GM19099 (cell line): ENCODE results near the gene ZBED1.

ENCODE experiments used
- POLR2A ChIP-seq: IDR thresholded peaks from 3 replicates; pipeline ENCODE4 v1.6.1; 2011; ENCODE audit warnings: low read depth; ENCODE audit not compliant: insufficient read length; ENCODE audit errors: extremely low read depth

Gene ZBED1

GRCh38 chrX:2502668-2503519 is 2.1 kb upstream of the ZBED1 start:
- TF ChIP-seq POLR2A = no peak

DNA sequence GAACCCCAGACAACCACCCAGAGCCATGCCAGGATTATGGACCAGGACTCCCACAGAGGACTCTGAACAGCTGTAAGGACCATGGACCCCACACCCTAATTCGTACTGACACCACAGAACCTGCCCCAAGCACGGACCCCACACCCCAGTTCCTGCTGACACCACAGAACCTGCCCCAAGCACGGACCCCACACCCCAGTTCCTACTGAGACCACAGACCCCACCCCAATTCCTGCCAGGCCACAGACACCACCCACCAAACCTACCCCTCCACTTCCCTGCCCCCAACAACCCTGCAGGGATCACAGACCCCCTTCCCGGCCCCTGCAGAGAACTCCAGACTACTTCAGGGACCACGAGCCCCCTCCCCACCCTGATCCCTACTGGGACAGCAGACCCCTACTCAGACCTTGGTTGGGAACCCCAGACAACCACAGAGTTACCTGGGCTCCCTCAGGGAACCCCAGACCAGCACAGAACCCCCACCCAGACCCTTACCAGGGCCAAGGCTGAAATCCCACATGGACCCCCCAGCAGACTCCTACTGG is 1.4 kb upstream of the ZBED1 start:
- no peak for TF ChIP-seq POLR2A

- TF ChIP-seq POLR2A = no peak
Observed at GRCh38 chrX:2501559-2502102, 855 bp upstream of the ZBED1 start.

GRCh38 chrX:2500091-2500802 is 529 bp downstream of the ZBED1 start:
- no peak for TF ChIP-seq POLR2A

DNA sequence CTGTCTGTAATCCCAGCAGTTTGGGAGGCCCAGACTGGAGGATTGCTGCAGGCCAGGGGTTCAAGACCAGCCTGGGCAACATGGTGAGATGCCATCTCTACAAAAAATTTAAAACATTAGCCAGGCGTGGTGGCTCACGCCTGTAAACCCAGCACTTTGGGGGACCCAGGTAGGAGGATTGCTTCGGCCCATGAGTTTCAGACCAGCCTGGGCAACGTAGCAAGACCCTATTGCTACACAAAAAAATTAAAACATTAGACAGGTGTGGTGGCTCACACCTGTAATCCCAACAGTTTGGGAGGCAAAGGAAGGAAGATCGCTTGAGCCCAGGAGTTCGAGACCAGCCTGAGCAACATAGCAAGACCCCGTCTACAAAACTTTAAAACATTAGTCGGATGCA is 1.3 kb downstream of the ZBED1 start:
- no peak for TF ChIP-seq POLR2A

DNA sequence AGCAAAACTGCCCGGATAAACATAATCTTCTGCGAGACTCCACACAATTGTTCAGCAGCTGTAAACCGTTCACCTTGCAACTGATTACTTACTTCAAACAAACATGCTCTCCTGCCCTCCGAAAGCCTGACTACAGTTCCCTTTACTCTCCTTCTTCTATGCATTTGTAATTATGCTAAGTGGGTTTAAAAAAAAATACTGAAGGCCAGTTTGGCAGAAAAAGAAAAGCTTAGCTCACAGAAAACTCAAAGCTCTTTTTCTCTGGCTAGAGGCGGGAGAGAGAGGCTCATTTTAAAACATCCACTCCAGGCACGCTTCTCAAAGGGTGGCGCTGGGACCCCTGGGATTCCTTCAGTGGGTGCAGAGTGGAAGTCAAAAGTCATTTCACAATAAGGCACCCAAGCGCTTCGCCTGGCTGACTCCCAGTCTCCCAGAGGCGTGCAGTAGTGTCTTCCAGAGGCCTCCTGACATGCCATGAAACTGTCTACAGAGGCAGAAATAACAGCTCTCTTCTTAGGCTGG is 1.9 kb downstream of the ZBED1 start:
- no peak for TF ChIP-seq POLR2A

DNA sequence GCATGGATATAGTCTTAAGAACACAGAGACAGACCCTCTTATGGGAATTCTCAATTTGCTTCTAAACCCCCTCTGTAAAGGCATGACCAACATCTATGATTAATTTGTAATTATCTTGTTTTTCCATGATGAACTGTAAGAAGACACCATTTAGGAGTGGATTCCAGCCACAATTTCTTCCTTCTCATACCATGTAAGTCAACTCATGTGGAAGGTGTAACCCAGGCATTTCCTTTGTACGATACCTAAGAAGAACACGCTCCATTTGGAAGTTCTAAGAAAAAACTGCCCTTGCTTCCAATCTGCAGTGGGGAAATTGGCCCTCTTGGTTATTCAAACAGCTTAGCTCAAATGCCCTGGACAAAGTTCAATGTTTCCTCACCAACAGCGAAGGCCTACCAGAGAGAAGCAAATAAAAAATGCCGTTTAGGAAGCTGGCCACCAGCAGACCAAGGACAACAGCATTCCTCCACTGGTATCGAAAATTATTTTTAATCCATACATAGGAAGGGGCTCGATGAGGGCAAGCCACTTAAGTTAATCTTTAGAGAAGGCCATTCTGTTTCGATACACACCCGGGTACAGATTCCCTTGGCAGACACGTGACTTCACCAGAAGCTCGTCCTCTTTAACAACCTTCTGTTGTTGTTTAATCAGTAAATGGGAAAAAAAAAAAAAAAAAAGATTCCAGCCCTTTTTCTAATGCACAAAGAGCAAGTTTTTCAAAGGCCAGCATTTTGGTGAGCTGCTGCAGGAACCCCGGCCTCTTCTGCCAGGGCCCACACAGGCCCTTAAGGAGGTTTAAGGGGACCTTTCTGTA is 2.6 kb downstream of the ZBED1 start:
- no peak for TF ChIP-seq POLR2A

DNA sequence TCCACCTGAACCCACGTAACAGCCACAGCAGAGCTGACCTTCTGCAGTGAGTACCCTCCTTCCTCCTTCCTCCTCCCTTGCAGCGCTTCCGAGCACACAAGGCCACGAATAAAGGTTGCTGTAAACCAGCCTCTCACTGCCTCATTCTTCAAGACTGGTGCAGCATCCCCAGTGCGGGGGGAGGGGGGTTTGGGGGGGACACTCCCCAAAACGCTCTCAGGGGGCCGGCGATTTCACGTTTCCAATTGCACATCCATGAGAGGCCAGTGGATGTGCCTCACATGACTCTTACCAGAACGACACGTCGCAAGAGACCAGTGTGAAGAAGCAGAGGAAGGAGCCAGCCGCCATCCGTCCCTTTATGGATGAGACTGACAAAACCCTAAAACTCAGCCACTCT is 5.2 kb downstream of the ZBED1 start:
- TF ChIP-seq POLR2A = no peak

DNA sequence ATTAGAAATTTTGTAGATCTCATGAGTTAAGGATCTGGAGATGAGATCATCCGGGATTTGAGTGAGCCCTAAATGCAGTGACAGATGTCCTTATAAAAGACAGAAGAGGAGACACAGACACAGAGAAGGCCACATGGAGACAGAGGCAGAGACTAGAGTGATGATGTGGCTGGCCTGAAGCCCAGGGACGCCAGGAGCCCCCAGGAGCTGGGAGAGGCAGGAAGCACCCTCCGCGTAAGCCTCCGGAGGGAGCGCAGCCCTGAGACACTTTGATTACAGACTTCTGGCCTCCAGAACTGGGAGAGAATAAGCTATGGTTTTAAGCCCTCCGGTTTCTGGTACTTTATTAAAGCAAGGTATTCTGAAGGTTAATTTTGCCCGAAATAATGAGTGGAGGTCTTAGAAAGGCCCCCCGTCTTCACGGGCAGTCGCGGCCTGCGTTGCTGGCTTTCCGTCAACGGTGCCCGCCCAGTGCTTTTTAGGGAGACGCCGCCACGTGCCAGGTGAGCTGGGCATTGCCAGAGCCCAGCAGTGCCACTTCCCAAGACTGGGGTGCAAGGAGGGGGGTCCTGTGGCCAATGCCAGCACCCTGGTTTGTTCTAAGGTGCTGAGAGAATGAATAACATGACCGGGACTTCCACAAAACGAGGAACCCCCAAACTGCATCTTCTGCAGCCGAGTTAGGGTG is 8.1 kb downstream of the ZBED1 start:
- no peak for TF ChIP-seq POLR2A

DNA sequence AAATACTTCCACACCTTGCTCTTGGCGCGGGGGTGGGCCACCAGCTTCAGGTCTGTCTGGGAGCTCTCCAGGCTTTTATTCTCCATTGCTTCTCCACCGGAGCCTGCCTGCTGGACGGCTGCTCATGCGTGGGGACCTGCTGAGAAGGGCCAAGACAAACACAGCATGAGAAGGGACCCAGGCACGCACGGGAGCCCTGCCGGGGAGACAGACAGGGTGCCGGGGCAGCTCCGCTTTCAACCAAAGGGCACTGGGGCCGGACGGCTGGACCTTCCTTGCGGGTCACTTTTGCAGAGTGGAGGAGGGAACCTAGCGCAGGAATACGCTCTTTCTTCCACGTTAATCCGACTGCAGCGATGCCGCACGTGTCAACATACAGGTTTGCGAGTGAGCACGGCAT is 10.1 kb downstream of the ZBED1 start:
- no peak for TF ChIP-seq POLR2A

DNA sequence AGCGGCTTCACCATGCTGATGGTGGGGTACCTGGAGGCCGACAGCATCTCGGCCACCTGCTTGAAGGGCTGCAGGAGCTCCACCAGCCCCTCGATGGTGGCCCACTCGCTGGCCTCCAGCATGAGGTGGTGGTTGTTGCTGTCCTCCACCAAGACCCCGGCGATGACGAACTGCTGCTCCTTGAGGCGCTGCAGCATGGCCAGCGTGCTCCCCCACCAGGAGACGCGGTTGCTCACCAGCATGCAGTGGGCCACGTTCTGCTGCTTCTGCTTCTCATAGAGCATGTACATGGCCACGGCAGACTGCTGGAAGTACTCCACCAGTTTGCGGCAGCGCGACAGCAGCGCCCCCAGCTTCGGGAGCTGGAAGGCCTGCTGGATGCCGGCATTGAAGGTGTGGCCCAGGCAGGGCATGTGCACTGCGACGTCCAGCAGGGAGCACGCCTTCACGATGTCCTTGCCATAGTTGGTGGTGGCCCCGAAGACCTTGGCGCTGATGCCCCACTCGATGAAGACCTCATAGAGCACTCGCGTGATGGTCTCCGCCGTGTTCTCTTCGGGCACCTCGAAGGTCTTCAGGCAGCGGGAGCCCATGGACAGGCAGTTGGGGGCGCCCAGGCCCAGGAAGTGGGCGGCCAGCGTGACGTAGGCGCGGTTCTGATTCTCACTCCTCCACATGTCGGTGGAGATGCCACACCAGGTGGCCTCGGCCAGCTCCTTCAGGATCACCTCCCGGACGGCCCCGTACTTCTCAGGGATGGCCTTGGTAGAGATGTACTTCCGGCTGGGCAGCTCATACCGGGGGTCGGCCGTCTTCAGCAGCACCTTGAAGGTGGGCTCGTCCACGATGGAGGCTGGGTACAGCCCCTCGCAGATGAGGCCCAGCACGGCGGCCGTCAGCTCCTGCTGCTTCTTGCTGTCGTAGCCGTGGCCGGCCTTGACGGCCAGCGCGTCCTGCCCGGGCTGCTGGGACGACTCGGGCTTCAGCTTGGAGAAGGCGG is 11.0 kb downstream of the ZBED1 start:
- no peak for TF ChIP-seq POLR2A

DNA sequence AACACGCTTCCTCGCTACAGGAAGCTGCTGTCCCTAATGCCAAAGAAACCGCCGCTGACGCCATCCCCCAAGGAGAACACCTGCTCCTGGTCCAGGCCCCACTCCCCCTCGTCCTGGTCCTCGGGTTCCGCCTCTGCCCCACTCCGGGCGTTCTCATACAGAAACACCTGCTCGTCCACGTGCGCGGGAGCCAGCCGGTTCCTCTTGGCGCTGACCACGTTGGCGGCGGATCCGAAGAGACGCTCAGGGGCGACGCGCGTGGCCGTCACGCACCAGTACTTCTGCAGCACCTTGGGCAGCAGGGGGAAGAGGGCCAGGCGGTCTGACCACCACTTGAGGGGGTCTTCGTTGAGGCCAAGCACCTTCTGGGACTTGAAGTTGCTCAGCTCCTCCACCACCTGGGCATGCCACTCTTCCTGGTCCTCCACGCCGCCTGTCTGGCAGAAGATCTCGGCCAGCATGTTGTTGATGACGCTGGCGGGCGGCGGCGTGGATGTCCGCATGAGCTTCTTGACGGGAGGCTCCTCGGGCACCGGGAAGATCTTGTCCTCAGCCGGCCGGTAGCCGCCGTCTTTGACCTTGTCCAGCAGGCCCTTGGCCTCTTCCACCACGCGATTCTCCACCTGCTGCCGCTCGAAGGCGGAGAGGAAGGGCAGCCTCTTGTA is 12.0 kb downstream of the ZBED1 start:
- TF ChIP-seq POLR2A = no peak
